ENCODE results near the gene CMTM7. TPM values are rescaled to one million over a fixed set of nuclear protein-coding genes. Genes with fewer than 3 reads are reported as not detected.

CMTM7 gene
- total and polyA plus RNA-seq, 9 of the 15 experiments (the other 6 are each of a cell fraction or from before 2014, with no cell fraction given), result 0.03 to 1.6 (median 0.42) TPM; not detected in 4

DNA sequence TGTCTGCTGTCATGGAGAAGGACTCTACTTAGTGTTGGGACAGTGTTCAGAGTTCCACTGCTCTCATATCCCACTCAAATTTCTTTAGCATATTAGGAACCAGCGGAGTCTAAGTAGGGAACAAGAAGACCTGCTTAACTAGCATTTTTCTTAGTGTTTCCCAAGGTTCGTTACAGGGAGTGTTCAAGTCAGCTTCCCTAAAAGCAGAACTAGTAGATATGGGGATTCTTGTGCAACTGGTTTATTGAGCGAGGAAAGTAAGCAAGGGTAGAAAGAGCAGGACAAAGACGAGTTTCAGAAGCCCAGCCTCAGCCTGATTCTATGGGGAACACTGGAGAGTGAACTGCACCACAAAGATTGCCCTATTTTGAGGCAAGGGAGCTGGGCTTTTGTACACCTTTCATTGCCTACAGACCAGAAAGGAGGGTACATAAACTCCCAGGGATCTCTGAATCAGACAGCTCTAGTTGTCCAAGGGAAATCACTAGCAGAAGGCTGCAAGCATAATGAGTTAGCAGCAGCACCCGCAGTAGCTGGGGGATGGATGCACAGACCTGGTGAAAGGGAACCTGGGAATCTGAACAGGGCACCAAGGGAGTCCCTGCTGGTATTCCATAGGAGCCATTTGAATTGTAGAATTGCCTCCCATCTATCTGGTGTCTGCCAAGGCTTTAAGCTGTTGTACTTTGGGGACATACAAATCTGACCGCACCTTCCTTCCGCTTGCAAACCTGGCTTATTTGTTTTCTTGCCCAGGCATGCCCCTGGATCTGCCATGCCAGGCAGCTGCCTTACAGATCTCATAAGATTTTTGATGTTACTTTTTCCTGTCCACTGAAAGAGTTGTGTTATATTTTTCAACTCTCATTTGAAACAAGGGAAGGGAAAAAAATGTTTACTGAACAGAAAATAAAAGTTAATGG is 15.1 kb downstream of the CMTM7 start (continued):
- no peak for TF ChIP-seq TSHZ1 (CRISPR knock-in tag; IDR thresholded peaks at IDR 0.05)
- no peak for TF ChIP-seq TAF9B (IDR thresholded peaks at IDR 0.05; ENCODE audit: partially characterized antibody)
- no peak for TF ChIP-seq HINFP (tag; conservative IDR thresholded peaks at IDR 0.05; ENCODE audit: low read depth)
- TF ChIP-seq THAP7 (CRISPR knock-in tag; IDR thresholded peaks at IDR 0.05), result no peak

Data from K562 (cell line).